H9 (cell line): ENCODE results near the gene SDK1. TPM values are rescaled to one million over a fixed set of nuclear protein-coding genes. Genes with fewer than 3 reads are reported as not detected.

ENCODE experiments used
- DNase-seq: peaks from one replicate; pipeline ENCODE4 v3.0.0-alpha.2; 2017
- H2AFZ ChIP-seq: one replicate; pipeline ENCODE4 v1.6.1; 2013; ENCODE audit warnings: mild to moderate bottlenecking, low read length, control low read depth, moderate library complexity
- H2AK5ac ChIP-seq: 2 replicates; pipeline ENCODE4 v1.6.1; 2013; ENCODE audit warnings: low read length, control low read depth, mixed read lengths; ENCODE audit not compliant: insufficient read length
- H2BK120ac ChIP-seq: one replicate; pipeline ENCODE4 v1.6.1; 2013; ENCODE audit warnings: low read depth, mild to moderate bottlenecking, low read length, control low read depth, inconsistent platforms; ENCODE audit not compliant: poor library complexity, severe bottlenecking
- H2BK12ac ChIP-seq: 2 replicates; pipeline ENCODE4 v1.6.1; 2013; ENCODE audit warnings: low read length, control low read depth, mixed read lengths, low read depth; ENCODE audit not compliant: insufficient read length
- H2BK15ac ChIP-seq: 2 replicates; pipeline ENCODE4 v1.6.1; 2013; ENCODE audit warnings: low read depth, low read length, control low read depth
- H2BK20ac ChIP-seq: one replicate; pipeline ENCODE4 v1.6.1; 2013; ENCODE audit warnings: low read depth, mild to moderate bottlenecking, low read length, control low read depth, inconsistent platforms; ENCODE audit not compliant: poor library complexity, severe bottlenecking
- H2BK5ac ChIP-seq: 2 replicates; pipeline ENCODE4 v1.6.1; 2013; ENCODE audit warnings: low read length, control low read depth, mixed read lengths; ENCODE audit not compliant: insufficient read length
- H3K14ac ChIP-seq: 2 replicates; pipeline ENCODE4 v1.6.1; 2013; ENCODE audit warnings: low read length, control low read depth; ENCODE audit not compliant: insufficient read depth
- H3K18ac ChIP-seq: 2 replicates; pipeline ENCODE4 v1.6.1; 2013; ENCODE audit warnings: low read depth, mild to moderate bottlenecking, mixed read lengths, low read length, control low read depth; ENCODE audit not compliant: insufficient read length
- H3K23ac ChIP-seq: 2 replicates; pipeline ENCODE4 v1.6.1; 2013; ENCODE audit warnings: low read length, control low read depth, mixed read lengths, low read depth; ENCODE audit not compliant: insufficient read length
- H3K23me2 ChIP-seq: 2 replicates; pipeline ENCODE4 v1.6.1; 2013; ENCODE audit warnings: low read depth, mild to moderate bottlenecking, mixed read lengths, low read length, control low read depth; ENCODE audit not compliant: insufficient read length, poor library complexity, severe bottlenecking
- H3K27ac ChIP-seq: 2 replicates; pipeline ENCODE4 v1.5.1; 2013; ENCODE audit warnings: low read length, control low read depth, mixed read lengths, low read depth; ENCODE audit not compliant: insufficient read length
- H3K27me3 ChIP-seq: 2 replicates; pipeline ENCODE4 v1.6.1; 2013; ENCODE audit warnings: low read length, control low read depth, inconsistent platforms; ENCODE audit not compliant: insufficient read depth
- H3K4ac ChIP-seq: 2 replicates; pipeline ENCODE4 v1.6.1; 2013; ENCODE audit warnings: low read depth, mild to moderate bottlenecking, control low read depth, inconsistent platforms, low read length, moderate library complexity
- H3K4me1 ChIP-seq: 2 replicates; pipeline ENCODE4 v1.6.1; 2013; ENCODE audit warnings: low read length, control low read depth, inconsistent platforms; ENCODE audit not compliant: insufficient read depth
- H3K4me2 ChIP-seq: 2 replicates; pipeline ENCODE4 v1.6.1; 2013; ENCODE audit warnings: low read length, control low read depth, mixed read lengths; ENCODE audit not compliant: insufficient read length, insufficient read depth
- H3K56ac ChIP-seq: 2 replicates; pipeline ENCODE4 v1.6.1; 2013; ENCODE audit warnings: low read depth, mild to moderate bottlenecking, mixed read lengths, low read length, control low read depth; ENCODE audit not compliant: insufficient read length
- H3K79me1 ChIP-seq: 2 replicates; pipeline ENCODE4 v1.6.1; 2013; ENCODE audit warnings: low read depth, mild to moderate bottlenecking, moderate library complexity, low read length, control low read depth, inconsistent platforms; ENCODE audit not compliant: insufficient read depth, poor library complexity, severe bottlenecking
- H3K79me2 ChIP-seq: 2 replicates; pipeline ENCODE4 v1.6.1; 2013; ENCODE audit warnings: low read length, control low read depth, inconsistent platforms; ENCODE audit not compliant: insufficient read depth
- H3K9ac ChIP-seq: 2 replicates; pipeline ENCODE4 v1.6.1; 2013; ENCODE audit warnings: low read length, control low read depth, mixed read lengths; ENCODE audit not compliant: insufficient read length; ENCODE audit errors: extremely low read depth
- H3K9me3 ChIP-seq: one replicate; pipeline ENCODE4 v1.6.1; 2013; ENCODE audit warnings: low read depth, low read length, inconsistent platforms; ENCODE audit not compliant: control insufficient read depth
- H3T11ph ChIP-seq: one replicate; pipeline ENCODE4 v1.6.1; 2013; ENCODE audit warnings: mild to moderate bottlenecking, low read length, control low read depth, inconsistent platforms
- H4K20me1 ChIP-seq: one replicate; pipeline ENCODE4 v1.6.1; 2013; ENCODE audit not compliant: control insufficient read depth, insufficient read length, insufficient read depth
- H4K5ac ChIP-seq: 2 replicates; pipeline ENCODE4 v1.6.1; 2013; ENCODE audit warnings: low read depth, mild to moderate bottlenecking, mixed read lengths, low read length, control low read depth; ENCODE audit not compliant: insufficient read length
- H4K8ac ChIP-seq: replicated peaks from 2 replicates; pipeline ENCODE4 v1.6.1; 2013; ENCODE audit warnings: low read length, control low read depth, mixed read lengths, low read depth; ENCODE audit not compliant: insufficient read length
- H4K91ac ChIP-seq: 2 replicates; pipeline ENCODE4 v1.6.1; 2013; ENCODE audit warnings: low read depth, mild to moderate bottlenecking, moderate library complexity, mixed read lengths, low read length, control low read depth; ENCODE audit not compliant: insufficient read length
- H3K27ac Mint-ChIP-seq, 3 experiments: 2 replicates in 2 of 3; 3 replicates in 1 of 3; pipeline ENCODE4 v1.8.0; 2020 to 2021; ENCODE audit warnings: mixed read lengths in 3 of 3, mild to moderate bottlenecking in 1 of 3, moderate library complexity in 1 of 3
- H3K27me3 Mint-ChIP-seq: 2 replicates; pipeline ENCODE4 v1.8.0; 2021; ENCODE audit warnings: low read depth, mild to moderate bottlenecking, moderate library complexity, mixed read lengths
- H3K36me3 Mint-ChIP-seq, 3 experiments: 2 replicates in 2 of 3; 3 replicates in 1 of 3; pipeline ENCODE4 v1.8.0; 2020 to 2021; ENCODE audit warnings: low read depth in 3 of 3, mixed read lengths in 3 of 3; ENCODE audit not compliant: insufficient read depth in 1 of 3
- H3K4me1 Mint-ChIP-seq, 2 experiments: 2 replicates each; pipeline ENCODE4 v1.8.0; 2020; ENCODE audit warnings: mixed read lengths in 2 of 2
- H3K4me3 Mint-ChIP-seq, 2 experiments: 2 replicates in 1 of 2; 3 replicates in 1 of 2; pipeline ENCODE4 v1.8.0; 2020 to 2021; ENCODE audit warnings: mild to moderate bottlenecking in 2 of 2, mixed read lengths in 2 of 2, moderate library complexity in 1 of 2
- H3K9me3 Mint-ChIP-seq, 2 experiments: 2 replicates in 1 of 2; 3 replicates in 1 of 2; pipeline ENCODE4 v1.8.0; 2020; ENCODE audit warnings: mild to moderate bottlenecking in 2 of 2, mixed read lengths in 2 of 2, moderate library complexity in 1 of 2
- WGBS: extraction: QIAGEN DNeasy Blood & Tissue Kit; methylation state at CpG from one replicate; pipeline ENCODE4 v1.1.7; 2013; ENCODE audit warnings: missing lambda C conversion rate, low lambda C conversion rate, mixed read lengths; ENCODE audit not compliant: insufficient read length; ENCODE audit errors: extremely low coverage; 5-methylcytosine and 5-hydroxymethylcytosine counted together
- total RNA-seq: library from RNA; stranded (reverse); gene quantifications from 2 replicates; pipeline ENCODE4 v1.2.1, GENCODE V29; 2021
- TF ChIP-seq, protein P1 (sequence below): fragments of 200-600 bp; sonication (generic); conservative IDR thresholded peaks from 3 replicates; pipeline ENCODE4 v1.8.0; 2021; ENCODE audit warnings: antibody characterized with exemption, mild to moderate bottlenecking

SDK1 gene
- total RNA-seq, 1 experiment from 2014 or later: 8.7 TPM

GRCh38 chr7:3955026-3955425 is 654.0 kb downstream of the SDK1 start:
- Histone ChIP-seq H3K4me1 (no peaks in the 10 kb centered on the region), H2BK12ac (no peak overlapping the region), H4K20me1 (no peaks in the 10 kb centered on the region), H3K79me2 (no peaks in the 10 kb centered on the region), H3K79me1 (no peaks in the 10 kb centered on the region), H3K9ac (no peak overlapping the region), H3K14ac (no peak overlapping the region), H3T11ph (no peak overlapping the region), H3K27me3 (no peaks in the 10 kb centered on the region), H3K27ac (no peak overlapping the region), H3K4me2 (no peak overlapping the region), H4K5ac (no peak overlapping the region), H3K18ac (no peak overlapping the region), H2BK120ac (no peak overlapping the region), H2BK15ac (no peak overlapping the region), H4K8ac (no peak overlapping the region), H3K4ac (no peak overlapping the region), H3K56ac (no peak overlapping the region), H2BK20ac (no peak overlapping the region), H4K91ac (no peak overlapping the region), H3K23me2 (no peaks in the 10 kb centered on the region), H2AFZ (no peak overlapping the region), H3K9me3 (no peaks in the 10 kb centered on the region), H2BK5ac (no peak overlapping the region), H2AK5ac (no peak overlapping the region), H3K23ac (no peak overlapping the region)
- Mint-ChIP-seq H3K4me1 (no peaks in the 10 kb centered on the region), H3K27me3 (no peaks in the 10 kb centered on the region), H3K9me3 (no peaks in the 10 kb centered on the region), H3K27ac (no peak overlapping the region), H3K4me3 (no peak overlapping the region), H3K36me3 (peaks cover 2 to 6% (median 3%) of the 10 kb centered on the region in 3 experiments; a peak in 5 of 7 replicates)
- DNase-seq: no peak
- no CpG with 5 or more reads among the region's 11 CpGs for WGBS
- TF ChIP-seq, protein P1, sequence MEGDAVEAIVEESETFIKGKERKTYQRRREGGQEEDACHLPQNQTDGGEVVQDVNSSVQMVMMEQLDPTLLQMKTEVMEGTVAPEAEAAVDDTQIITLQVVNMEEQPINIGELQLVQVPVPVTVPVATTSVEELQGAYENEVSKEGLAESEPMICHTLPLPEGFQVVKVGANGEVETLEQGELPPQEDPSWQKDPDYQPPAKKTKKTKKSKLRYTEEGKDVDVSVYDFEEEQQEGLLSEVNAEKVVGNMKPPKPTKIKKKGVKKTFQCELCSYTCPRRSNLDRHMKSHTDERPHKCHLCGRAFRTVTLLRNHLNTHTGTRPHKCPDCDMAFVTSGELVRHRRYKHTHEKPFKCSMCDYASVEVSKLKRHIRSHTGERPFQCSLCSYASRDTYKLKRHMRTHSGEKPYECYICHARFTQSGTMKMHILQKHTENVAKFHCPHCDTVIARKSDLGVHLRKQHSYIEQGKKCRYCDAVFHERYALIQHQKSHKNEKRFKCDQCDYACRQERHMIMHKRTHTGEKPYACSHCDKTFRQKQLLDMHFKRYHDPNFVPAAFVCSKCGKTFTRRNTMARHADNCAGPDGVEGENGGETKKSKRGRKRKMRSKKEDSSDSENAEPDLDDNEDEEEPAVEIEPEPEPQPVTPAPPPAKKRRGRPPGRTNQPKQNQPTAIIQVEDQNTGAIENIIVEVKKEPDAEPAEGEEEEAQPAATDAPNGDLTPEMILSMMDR: no peak
